SK-N-SH (cell line): ENCODE data around the gene CLDN6. TPM values are rescaled to one million over a fixed set of nuclear protein-coding genes. Genes with fewer than 3 reads are reported as not detected.

Experiments used
- CTCF ChIA-PET: fragments of 300-600, 350-600 bp; formaldehyde crosslinking; extraction: SDS; loops from one replicate; lab custom pipeline; 2021; lab: Yijun Ruan, JAX
- POLR2A ChIA-PET: fragments of 350-600 bp; sonication (Branson Sonifier 250); formaldehyde crosslinking; extraction: SDS; loops from one replicate; lab custom pipeline; 2020; ENCODE audit warnings: antibody characterized with exemption, inconsistent platforms; lab: Yijun Ruan, JAX
- DNase-seq: peaks from one replicate; pipeline ENCODE4 v3.0.0; 2012
- H2AFZ ChIP-seq: fragments of 200-600 bp; sonication (generic); 2 replicates; pipeline ENCODE4 v1.8.1; 2016; ENCODE audit warnings: antibody characterized with exemption, mild to moderate bottlenecking, low read depth
- H3F3A ChIP-seq: fragments of 200-600 bp; sonication (generic); replicated peaks from 2 replicates; pipeline ENCODE3; 2016; ENCODE audit warnings: antibody characterized with exemption, mild to moderate bottlenecking; ENCODE audit not compliant: insufficient read depth
- H3K27ac ChIP-seq, 2 experiments: fragments of 200-500 bp in 1 of 2; fragments of 200-600 bp in 1 of 2; sonication (Bioruptor generic) in 1 of 2; sonication (generic), shearing (Covaris generic) in 1 of 2; 2 replicates each; pipeline versions ENCODE4 v1.5.1 to v1.6.1; 2014 to 2016; ENCODE audit warnings: low read depth in 2 of 2, inconsistent platforms in 1 of 2, low read length in 1 of 2, mild to moderate bottlenecking in 1 of 2, mixed read lengths in 1 of 2
- H3K27me3 ChIP-seq: fragments of 200-600 bp; sonication (generic), shearing (Covaris generic); 2 replicates; pipeline ENCODE4 v1.6.1; 2016; ENCODE audit warnings: mixed run types; ENCODE audit not compliant: insufficient read depth
- H3K36me3 ChIP-seq, 2 experiments: fragments of 200-500 bp in 1 of 2; fragments of 200-600 bp in 1 of 2; sonication (Bioruptor generic) in 1 of 2; sonication (generic) in 1 of 2; replicated peaks in 1 of 2; 2 replicates each; pipeline versions ENCODE3 to v1.5.1; 2014 to 2016; ENCODE audit warnings: low read length in 1 of 2, mild to moderate bottlenecking in 1 of 2; ENCODE audit not compliant: insufficient read depth in 2 of 2, control insufficient read depth in 1 of 2
- H3K4me1 ChIP-seq, 2 experiments: fragments of 200-500 bp in 1 of 2; fragments of 200-600 bp in 1 of 2; sonication (Bioruptor generic) in 1 of 2; sonication (generic), shearing (Covaris generic) in 1 of 2; 2 replicates each; pipeline versions ENCODE4 v1.5.1 to v1.6.1; 2014 to 2016; ENCODE audit warnings: low read depth in 1 of 2, low read length in 1 of 2, mixed run types in 1 of 2; ENCODE audit not compliant: insufficient read depth in 2 of 2, control insufficient read depth in 1 of 2
- H3K4me2 ChIP-seq: fragments of 200-600 bp; sonication (generic), shearing (Covaris generic); 2 replicates; pipeline ENCODE4 v1.6.1; 2017; ENCODE audit warnings: mixed run types
- H3K4me3 ChIP-seq, 2 experiments: fragments of 200-500 bp in 1 of 2; fragments of 200-600 bp in 1 of 2; sonication (Bioruptor generic) in 1 of 2; sonication (generic), shearing (Covaris generic) in 1 of 2; 2 replicates each; pipeline versions ENCODE4 v1.5.1 to v1.8.1; 2014 to 2016; ENCODE audit warnings: low read depth in 2 of 2, inconsistent platforms in 1 of 2, low read length in 1 of 2, mild to moderate bottlenecking in 1 of 2, mixed read lengths in 1 of 2, moderate library complexity in 1 of 2
- H3K79me2 ChIP-seq: fragments of 200-600 bp; sonication (generic); 2 replicates; pipeline ENCODE4 v1.8.1; 2017; ENCODE audit warnings: mild to moderate bottlenecking; ENCODE audit not compliant: insufficient read depth
- H3K9ac ChIP-seq: fragments of 200-600 bp; sonication (generic); 2 replicates; pipeline ENCODE4 v1.6.1; 2017; ENCODE audit warnings: mixed run types
- H3K9me2 ChIP-seq: fragments of 200-600 bp; sonication (generic); 2 replicates; pipeline ENCODE4 v1.6.1; 2017; ENCODE audit warnings: mixed run types
- H3K9me3 ChIP-seq: fragments of 200-600 bp; sonication (generic); 2 replicates; pipeline ENCODE4 v1.6.1; 2017; ENCODE audit warnings: mixed run types, mild to moderate bottlenecking, moderate library complexity
- H4K20me1 ChIP-seq: fragments of 200-600 bp; sonication (generic); 2 replicates; pipeline ENCODE4 v1.6.1; 2017; ENCODE audit warnings: mild to moderate bottlenecking, mixed run types; ENCODE audit not compliant: insufficient read depth
- CTCF ChIP-seq: fragments of 200-600 bp; sonication (generic); IDR thresholded peaks from 2 replicates; pipeline ENCODE4 v1.6.1; 2017; ENCODE audit warnings: antibody characterized with exemption, mild to moderate bottlenecking, moderate library complexity
- EP300 ChIP-seq, 2 experiments: IDR thresholded peaks; 2 replicates each; pipeline versions ENCODE4 v1.4.0 to v1.6.1; 2012; ENCODE audit warnings: borderline replicate concordance in 1 of 2, low read depth in 1 of 2, low read length in 1 of 2
- GABPA ChIP-seq: IDR thresholded peaks from 2 replicates; pipeline ENCODE4 v1.4.0; 2012; ENCODE audit warnings: low read depth, mild to moderate bottlenecking
- JUND ChIP-seq: IDR thresholded peaks from 2 replicates; pipeline ENCODE4 v1.4.0; 2012
- REST ChIP-seq: IDR thresholded peaks from 2 replicates; pipeline ENCODE4 v1.6.1; 2012; ENCODE audit warnings: mild to moderate bottlenecking, low read depth, low read length, moderate library complexity
- RFX5 ChIP-seq: IDR thresholded peaks from 2 replicates; pipeline ENCODE4 v1.6.1; 2012; ENCODE audit warnings: mild to moderate bottlenecking, improper control_type of control experiment, low read length
- SIN3A ChIP-seq: IDR thresholded peaks from 2 replicates; pipeline ENCODE4 v1.6.1; 2012; ENCODE audit warnings: low read depth, mild to moderate bottlenecking, low read length, moderate library complexity, borderline replicate concordance
- WGBS: methylation state at CpG from one replicate; pipeline ENCODE4 v1.1.6; 2017; ENCODE audit warnings: low lambda C conversion rate; 5-methylcytosine and 5-hydroxymethylcytosine counted together
- polyA plus RNA-seq, 3 experiments: library from polyadenylated mRNA; depleted of rRNA; stranded (reverse); fragments of >200 nt; gene quantifications; 2 replicates each; pipeline ENCODE4 v1.2.3, GENCODE V29; 2012
- TF ChIP-seq, protein P1 (sequence below): IDR thresholded peaks from 2 replicates; pipeline ENCODE4 v1.4.0; 2012; ENCODE audit warnings: low read depth

The CLDN6 gene
- polyA plus RNA-seq, 1 of the 3 experiments (the other 2 are of a cell fraction): 0.20 TPM

DNA sequence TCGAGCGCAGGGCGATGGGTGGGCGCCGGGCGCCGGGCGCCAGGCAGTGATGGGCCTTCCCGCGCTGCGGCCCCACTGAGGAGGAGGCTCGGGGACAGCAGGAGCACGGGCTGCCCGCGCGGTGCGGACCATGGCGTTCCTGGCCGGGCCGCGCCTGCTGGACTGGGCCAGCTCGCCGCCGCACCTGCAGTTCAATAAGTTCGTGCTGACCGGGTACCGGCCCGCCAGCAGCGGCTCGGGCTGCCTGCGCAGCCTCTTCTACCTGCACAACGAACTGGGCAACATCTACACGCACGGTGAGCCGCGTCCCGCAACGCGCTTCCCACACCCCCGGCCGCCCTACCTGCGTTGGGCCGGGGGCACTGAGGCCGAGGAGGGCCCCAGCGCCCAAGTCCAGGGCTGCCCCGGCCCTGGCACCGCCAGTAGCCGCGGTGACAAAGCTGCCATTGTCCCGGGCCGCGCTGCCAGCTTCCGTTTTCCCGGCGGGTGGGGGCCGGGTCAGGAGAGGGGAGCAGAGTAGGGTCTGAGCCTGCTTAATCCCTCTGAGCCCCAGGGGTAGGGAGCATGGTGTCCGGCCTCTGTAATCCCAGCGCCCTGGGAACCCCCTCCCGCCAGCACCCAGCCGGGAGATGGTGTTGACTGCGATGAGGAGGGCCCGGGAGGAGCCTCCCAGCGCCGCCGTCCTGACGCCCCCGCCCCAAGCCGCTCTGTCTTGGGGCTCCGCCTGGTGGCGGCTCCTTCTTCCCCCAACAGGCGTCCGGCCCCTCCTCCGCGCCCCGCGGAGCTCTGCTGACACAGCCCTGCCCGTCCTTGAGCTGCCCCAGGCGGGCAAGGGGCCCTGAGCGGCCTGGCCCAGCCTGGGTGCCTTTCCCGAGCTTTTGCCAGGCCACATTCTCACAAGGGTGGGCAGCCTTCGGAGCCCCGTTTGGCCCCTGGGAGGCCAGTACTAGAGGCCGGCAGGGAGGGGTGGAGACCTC is 48.1 kb downstream of the CLDN6 start:
- DNase-seq: peak; percentile 85
- CTCF ChIA-PET: interaction anchor here (0.6 to 1.4 kb wide), 13 partner anchors 8 to 190 kb away, joined by 3 to 7 read pairs (median 3); no protein-coding TSS in a partner anchor

GRCh38 chr16:2968738-2969544 is 49.0 kb downstream of the CLDN6 start, which contains the start of gene PAQR4:
PAQR4 (plus strand) TSS chr16:2969348; CDS start chr16:2969675, 327 bp downstream.
- peak; percentile 98 for DNase-seq
- Histone ChIP-seq H3K9ac (peak within 1 kb of the TSS; percentile 68), H4K20me1 (peaks cover 31% of the 10 kb centered on the region; the same call in 1 of the 2 replicates), H3K27ac (peak within 1 kb of the TSS in 1 of 2 experiments; percentile 67; a peak in 2 of 4 replicates), H3K79me2 (no peaks in the 10 kb centered on the region; the same call in 1 of the 2 replicates), H3K4me3 (peak within 1 kb of the TSS; percentile 74 to 80), H3K4me2 (peak within 1 kb of the TSS; percentile 96), H3K36me3 (no peaks in the 10 kb centered on the region), H3F3A (peaks cover 8% of the 10 kb centered on the region), H3K27me3 (no peaks in the 10 kb centered on the region), H2AFZ (peak within 1 kb of the TSS; percentile 68), H3K9me2 (no peaks in the 10 kb centered on the region), H3K4me1 (peaks cover 0 to 45% of the 10 kb centered on the region in 2 experiments; a peak in 1 of 4 replicates), H3K9me3 (no peaks in the 10 kb centered on the region)
- POLR2A ChIA-PET: interaction anchor here (1.9 kb wide), 1 partner anchor 12 kb away, joined by 12 read pairs; the partner anchor contains the start of gene PKMYT1
- CTCF ChIA-PET: interaction anchor here (0.6 to 1.7 kb wide), 7 partner anchors 8 to 191 kb away, joined by 3 to 7 read pairs (median 4); no protein-coding TSS in a partner anchor
- WGBS: 58% methylated on average over 11 of the region's 98 CpGs
- TF ChIP-seq GABPA (peak; percentile 30; the same call in 1 of the 2 replicates), EP300 (IDR thresholded peaks at IDR 0.05; ENCODE audit: borderline replicate concordance in 1 of 2, low read depth in 1 of 2, low read length in 1 of 2) (no peak), SIN3A (peak; percentile 65; the same call in 1 of the 2 replicates), REST (peak; percentile 99), JUND (no peak), CTCF (no peak), RFX5 (peak; percentile 35; the same call in 1 of the 2 replicates)
- TF ChIP-seq, protein P1, sequence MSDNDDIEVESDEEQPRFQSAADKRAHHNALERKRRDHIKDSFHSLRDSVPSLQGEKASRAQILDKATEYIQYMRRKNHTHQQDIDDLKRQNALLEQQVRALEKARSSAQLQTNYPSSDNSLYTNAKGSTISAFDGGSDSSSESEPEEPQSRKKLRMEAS: peak; percentile 41; the same call in 1 of the 2 replicates

More for the DNA sequence above, 48.1 kb downstream of the CLDN6 start:
- H3K27ac ChIP-seq: peak overlapping the region in 1 of 2 experiments; percentile 65; a peak in 2 of 4 replicates
- no peaks in the 10 kb centered on the region for H3K27me3 ChIP-seq
- H2AFZ ChIP-seq: peak overlapping the region; percentile 68
- H3K4me2 ChIP-seq: peak overlapping the region; percentile 96
- peaks cover 31% of the 10 kb centered on the region; the same call in 1 of the 2 replicates for H4K20me1 ChIP-seq
- POLR2A ChIA-PET: interaction anchor here (1.9 kb wide), 1 partner anchor 11 kb away, joined by 12 read pairs; the partner anchor contains the start of gene PKMYT1
- H3K9ac ChIP-seq: peak overlapping the region; percentile 68
- no peaks in the 10 kb centered on the region for H3K9me3 ChIP-seq
- no peaks in the 10 kb centered on the region; the same call in 1 of the 2 replicates for H3K79me2 ChIP-seq
- peak overlapping the region; percentile 74 to 80 for H3K4me3 ChIP-seq
- WGBS: 7% methylated on average over 20 of the region's 83 CpGs
- H3F3A ChIP-seq: peaks cover 8% of the 10 kb centered on the region
- H3K4me1 ChIP-seq: peaks cover 0 to 39% of the 10 kb centered on the region in 2 experiments; a peak in 1 of 4 replicates
- no peaks in the 10 kb centered on the region for H3K36me3 ChIP-seq
- H3K9me2 ChIP-seq: no peaks in the 10 kb centered on the region
- TF ChIP-seq CTCF (peak; percentile 55), RFX5 (no peak)
